ENCODE results near the gene PCYT2.

PCYT2 gene

GRCh38 chr17:81958633-81959342 is 47.6 kb upstream of the PCYT2 start (continued):
- TF ChIP-seq ZNF670 (tag by site-specific recombination; IDR thresholded peaks at IDR 0.05; ENCODE audit: low read depth) (no peak), ZNF362 (tag by site-specific recombination; IDR thresholded peaks at IDR 0.05) (no peak), ZNF416 (tag by site-specific recombination; IDR thresholded peaks at IDR 0.05) (no peak), ZNF302 (tag by site-specific recombination; IDR thresholded peaks at IDR 0.05; ENCODE audit: low read depth) (no peak), MEIS1 (CRISPR knock-in tag; IDR thresholded peaks at IDR 0.05; ENCODE audit: borderline replicate concordance) (no peak), ZNF513 (tag by site-specific recombination; IDR thresholded peaks at IDR 0.05) (no peak), HIC1 (tag by site-specific recombination; IDR thresholded peaks at IDR 0.05) (peak; percentile 27; the same call in 1 of the 2 replicates), ZBTB1 (tag by site-specific recombination; IDR thresholded peaks at IDR 0.05) (no peak), ZNF624 (tag by site-specific recombination; IDR thresholded peaks at IDR 0.05) (no peak), KLF7 (tag by site-specific recombination; IDR thresholded peaks at IDR 0.05; ENCODE audit: borderline replicate concordance) (no peak), FEZF1 (tag by site-specific recombination; IDR thresholded peaks at IDR 0.05) (no peak), GLIS2 (tag by site-specific recombination; IDR thresholded peaks at IDR 0.05) (peak; percentile 56)

GRCh38 chr17:81957691-81958432 is 46.7 kb upstream of the PCYT2 start:
- POLR2A ChIA-PET = no interaction called here
- Histone ChIP-seq H3K27ac (ENCODE audit: extremely low read depth, low read depth, low read length) (no peak overlapping the region), H3K9me3 (ENCODE audit: control insufficient read depth, insufficient read depth, low read depth, low read length) (no peaks in the 10 kb centered on the region), H3K36me3 (ENCODE audit: control insufficient read depth in 2 of 2, insufficient read depth in 1 of 2, low read length in 2 of 2) (no peaks in the 10 kb centered on the region), H3K4me3 (ENCODE audit: low read depth, low read length) (no peak overlapping the region), H3K4me1 (ENCODE audit: control insufficient read depth, insufficient read depth, low read length) (peaks cover 4% of the 10 kb centered on the region; the same call in 1 of the 2 replicates)
- CTCF ChIA-PET = interaction anchor here (0.6 to 0.7 kb wide), 2 partner anchors 45 to 67 kb away, joined by 3 to 4 read pairs; no protein-coding TSS in a partner anchor
- no peak for TF ChIP-seq ZNF48 (tag by site-specific recombination; IDR thresholded peaks at IDR 0.05)
- no peak for TF ChIP-seq ZNF610 (tag by site-specific recombination; IDR thresholded peaks at IDR 0.05; ENCODE audit: borderline replicate concordance)
- TF ChIP-seq SCRT1 (tag by site-specific recombination; IDR thresholded peaks at IDR 0.05; ENCODE audit: borderline replicate concordance) = no peak
- no peak for TF ChIP-seq ZNF37A (tag by site-specific recombination; IDR thresholded peaks at IDR 0.05)
- no peak for TF ChIP-seq ZNF548 (tag by site-specific recombination; IDR thresholded peaks at IDR 0.05)
- no peak for TF ChIP-seq ZNF302 (tag by site-specific recombination; IDR thresholded peaks at IDR 0.05; ENCODE audit: low read depth)
- TF ChIP-seq ZIC2 (tag by site-specific recombination; IDR thresholded peaks at IDR 0.05) = peak; percentile 37; the same call in 1 of the 2 replicates

Data from HEK293 (cell line).